Mesenchymal stem cell (in vitro differentiated cells and primary cell): Measurements from ENCODE around the gene TEDC2.
"Not testable (repeated sequence)": the region's sequence is repeated elsewhere in the genome, so short reads cannot be mapped to it uniquely, and the experiment has no call there.

Experiments
- DNase-seq: peaks from one replicate; pipeline ENCODE4 v3.0.0-alpha.2; 2013
- H2AFZ ChIP-seq: one replicate; pipeline ENCODE4 v1.6.1; 2013; ENCODE audit warnings: low read depth, mild to moderate bottlenecking, control low read depth, inconsistent platforms, low read length, moderate library complexity
- H2AK5ac ChIP-seq: 2 replicates; pipeline ENCODE4 v1.6.1; 2013; ENCODE audit warnings: low read length, moderate library complexity, mild to moderate bottlenecking, inconsistent platforms; ENCODE audit not compliant: severe bottlenecking
- H2BK120ac ChIP-seq: one replicate; pipeline ENCODE4 v1.6.1; 2013; ENCODE audit warnings: low read depth, mild to moderate bottlenecking, inconsistent platforms, low read length, moderate library complexity
- H2BK12ac ChIP-seq, 2 experiments: one replicate each; pipeline ENCODE4 v1.6.1; 2013; ENCODE audit warnings: inconsistent platforms in 2 of 2, low read length in 2 of 2, mild to moderate bottlenecking in 2 of 2, moderate library complexity in 2 of 2, control low read depth in 1 of 2
- H2BK15ac ChIP-seq: one replicate; pipeline ENCODE4 v1.6.1; 2013; ENCODE audit warnings: mild to moderate bottlenecking, low read depth, inconsistent platforms; ENCODE audit not compliant: poor library complexity, severe bottlenecking
- H2BK5ac ChIP-seq: 2 replicates; pipeline ENCODE4 v1.6.1; 2013; ENCODE audit warnings: low read depth, mild to moderate bottlenecking, low read length, control low read depth, inconsistent platforms; ENCODE audit not compliant: poor library complexity, severe bottlenecking
- H3K14ac ChIP-seq, 2 experiments: one replicate each; pipeline ENCODE4 v1.6.1; 2013; ENCODE audit warnings: inconsistent platforms in 2 of 2, low read length in 2 of 2, control low read depth in 1 of 2, mild to moderate bottlenecking in 1 of 2, moderate library complexity in 1 of 2
- H3K18ac ChIP-seq, 2 experiments: one replicate each; pipeline ENCODE4 v1.6.1; 2013; ENCODE audit warnings: inconsistent platforms in 2 of 2, low read length in 2 of 2, control low read depth in 1 of 2, low read depth in 1 of 2, mild to moderate bottlenecking in 1 of 2
- H3K23ac ChIP-seq, 2 experiments: one replicate each; pipeline ENCODE4 v1.6.1; 2013; ENCODE audit warnings: inconsistent platforms in 2 of 2, low read length in 2 of 2, mild to moderate bottlenecking in 2 of 2, moderate library complexity in 2 of 2, control low read depth in 1 of 2
- H3K27ac ChIP-seq: 2 replicates; pipeline ENCODE4 v1.5.1; 2013; ENCODE audit warnings: mild to moderate bottlenecking, moderate library complexity, low read length, control low read depth, inconsistent platforms; ENCODE audit not compliant: poor library complexity, severe bottlenecking
- H3K27me3 ChIP-seq, 2 experiments: 2 replicates each; pipeline versions ENCODE4 v1.6.1 to v1.7.0; 2013; ENCODE audit warnings: low read length in 2 of 2, mild to moderate bottlenecking in 2 of 2, moderate library complexity in 2 of 2, control low read depth in 1 of 2, inconsistent platforms in 1 of 2; ENCODE audit not compliant: control insufficient read depth in 1 of 2, insufficient read depth in 1 of 2
- H3K36me3 ChIP-seq, 2 experiments: 2 replicates each; pipeline versions ENCODE4 v1.6.1 to v1.7.0; 2013; ENCODE audit warnings: low read length in 2 of 2, control low read depth in 1 of 2, inconsistent platforms in 1 of 2, low read depth in 1 of 2, mild to moderate bottlenecking in 1 of 2; ENCODE audit not compliant: insufficient read depth in 2 of 2, control insufficient read depth in 1 of 2
- H3K4ac ChIP-seq, 2 experiments: one replicate each; pipeline ENCODE4 v1.6.1; 2013; ENCODE audit warnings: inconsistent platforms in 2 of 2, low read length in 2 of 2, mild to moderate bottlenecking in 2 of 2, moderate library complexity in 2 of 2, control low read depth in 1 of 2, low read depth in 1 of 2
- H3K4me1 ChIP-seq: 2 replicates; pipeline ENCODE4 v1.6.1; 2013; ENCODE audit warnings: low read depth, low read length, control low read depth; ENCODE audit not compliant: control insufficient read depth, insufficient read depth
- H3K4me2 ChIP-seq: 2 replicates; pipeline ENCODE4 v1.6.1; 2013; ENCODE audit warnings: low read length, mild to moderate bottlenecking, inconsistent platforms; ENCODE audit not compliant: poor library complexity, severe bottlenecking
- H3K4me3 ChIP-seq, 2 experiments: 2 replicates each; pipeline versions ENCODE4 v1.5.1 to v1.7.0; 2013; ENCODE audit warnings: low read length in 2 of 2, mild to moderate bottlenecking in 2 of 2, control low read depth in 1 of 2, low read depth in 1 of 2; ENCODE audit not compliant: insufficient read depth in 1 of 2
- H3K79me1 ChIP-seq: replicated peaks from 2 replicates; pipeline ENCODE4 v1.6.1; 2013; ENCODE audit warnings: mild to moderate bottlenecking, control low read depth, low read length, inconsistent platforms; ENCODE audit not compliant: poor library complexity, severe bottlenecking
- H3K9ac ChIP-seq: 2 replicates; pipeline ENCODE4 v1.7.0; 2013; ENCODE audit warnings: mild to moderate bottlenecking, low read length, moderate library complexity
- H3K9me3 ChIP-seq: 2 replicates; pipeline ENCODE4 v1.7.0; 2013; ENCODE audit warnings: mild to moderate bottlenecking, low read length; ENCODE audit not compliant: control insufficient read depth
- H4K8ac ChIP-seq: one replicate; pipeline ENCODE4 v1.6.1; 2013; ENCODE audit warnings: inconsistent platforms, mild to moderate bottlenecking, low read length, moderate library complexity
- H4K91ac ChIP-seq: one replicate; pipeline ENCODE4 v1.6.1; 2013; ENCODE audit warnings: mild to moderate bottlenecking, low read length, inconsistent platforms
- WGBS: methylation state at CpG from one replicate; pipeline ENCODE4 v1.1.7; 2013; ENCODE audit warnings: mixed read lengths; 5-methylcytosine and 5-hydroxymethylcytosine counted together

Gene TEDC2

GRCh38 chr16:2479996-2480395, 20.1 kb downstream of the TEDC2 start:
- H2AFZ ChIP-seq, H2BK120ac ChIP-seq, H3K27me3 ChIP-seq, H3K9me3 ChIP-seq, H2BK12ac ChIP-seq, H3K4me2 ChIP-seq, H3K27ac ChIP-seq, H3K14ac ChIP-seq, H3K23ac ChIP-seq, H2AK5ac ChIP-seq, H3K9ac ChIP-seq, DNase-seq, H2BK15ac ChIP-seq, H4K8ac ChIP-seq, H3K18ac ChIP-seq, H2BK5ac ChIP-seq, H3K4ac ChIP-seq, H4K91ac ChIP-seq, H3K4me3 ChIP-seq: not testable (repeated sequence)
- H3K79me1 ChIP-seq, result peaks cover 42% of the 10 kb centered on the region
- H3K4me1 ChIP-seq, result peaks cover 12% of the 10 kb centered on the region
- peaks cover 0 to 10% of the 10 kb centered on the region in 2 experiments for H3K36me3 ChIP-seq
- WGBS, result 94% methylated on average over 10 of the region's 10 CpGs

- no peak for DNase-seq
- 92% methylated on average over 12 of the region's 12 CpGs for WGBS
- no peak overlapping the region for H3K4me2 ChIP-seq
Observed at GRCh38 chr16:2480948-2481347, 21.0 kb downstream of the TEDC2 start.

GRCh38 chr16:2481676-2482075, 21.8 kb downstream of the TEDC2 start:
- Histone ChIP-seq H3K9me3 (no peaks in the 10 kb centered on the region), H3K4me3 (no peak overlapping the region), H3K27me3 (no peaks in the 10 kb centered on the region), H3K79me1 (peaks cover 53% of the 10 kb centered on the region), H3K14ac (no peak overlapping the region), H3K23ac (no peak overlapping the region), H2AK5ac (no peak overlapping the region), H2BK12ac (no peak overlapping the region), H3K4ac (no peak overlapping the region), H2BK5ac (no peak overlapping the region), H4K91ac (peak overlapping the region; percentile 70), H3K36me3 (peaks cover 0 to 14% of the 10 kb centered on the region in 2 experiments), H3K18ac (no peak overlapping the region), H2AFZ (no peak overlapping the region), H4K8ac (no peak overlapping the region), H2BK15ac (no peak overlapping the region), H2BK120ac (no peak overlapping the region), H3K4me1 (peaks cover 9% of the 10 kb centered on the region), H3K27ac (no peak overlapping the region), H3K9ac (no peak overlapping the region), H3K4me2 (no peak overlapping the region)
- 82% methylated on average over 7 of the region's 7 CpGs for WGBS
- no peak for DNase-seq

More at GRCh38 chr16:2480948-2481347, 21.0 kb downstream of the TEDC2 start:
- Histone ChIP-seq H3K79me1 (peaks cover 48% of the 10 kb centered on the region), H3K4me1 (peaks cover 5% of the 10 kb centered on the region), H2AFZ (no peak overlapping the region), H3K14ac (no peak overlapping the region), H3K27me3 (no peaks in the 10 kb centered on the region), H3K4ac (no peak overlapping the region), H3K9ac (no peak overlapping the region), H3K18ac (no peak overlapping the region), H3K27ac (no peak overlapping the region), H2BK15ac (no peak overlapping the region), H3K4me3 (no peak overlapping the region), H2AK5ac (no peak overlapping the region), H4K8ac (no peak overlapping the region), H3K36me3 (peaks cover 0 to 10% of the 10 kb centered on the region in 2 experiments), H4K91ac (no peak overlapping the region), H2BK12ac (no peak overlapping the region), H3K9me3 (no peaks in the 10 kb centered on the region), H2BK120ac (no peak overlapping the region), H3K23ac (peak overlapping the region in 1 of 2 experiments; percentile 71), H2BK5ac (no peak overlapping the region)

GRCh38 chr16:2482249-2482648, 22.3 kb downstream of the TEDC2 start:
- peaks cover 0 to 20% of the 10 kb centered on the region in 2 experiments for H3K36me3 ChIP-seq
- peak overlapping the region; percentile 6 for H2BK15ac ChIP-seq
- no peak overlapping the region for H3K27ac ChIP-seq
- H3K18ac ChIP-seq, result no peak overlapping the region
- WGBS, result 95% methylated on average over 13 of the region's 13 CpGs
- H3K4me1 ChIP-seq, result peaks cover 13% of the 10 kb centered on the region
- no peaks in the 10 kb centered on the region for H3K9me3 ChIP-seq
- peak overlapping the region; percentile 48 for H4K91ac ChIP-seq
- H2BK12ac ChIP-seq, result no peak overlapping the region
- peak overlapping the region; percentile 45 for H4K8ac ChIP-seq
- H3K14ac ChIP-seq, result peak overlapping the region in 1 of 2 experiments; percentile 29
- no peaks in the 10 kb centered on the region for H3K27me3 ChIP-seq
- no peak overlapping the region for H3K4me2 ChIP-seq
- H3K79me1 ChIP-seq, result peaks cover 59% of the 10 kb centered on the region
- H3K4me3 ChIP-seq, result peak overlapping the region in 1 of 2 experiments; percentile 72
- no peak for DNase-seq
- H3K9ac ChIP-seq, result peak overlapping the region; percentile 86
- no peak overlapping the region for H3K4ac ChIP-seq
- no peak overlapping the region for H3K23ac ChIP-seq
- no peak overlapping the region for H2BK5ac ChIP-seq
- no peak overlapping the region for H2AFZ ChIP-seq
- no peak overlapping the region for H2BK120ac ChIP-seq
- H2AK5ac ChIP-seq, result no peak overlapping the region
